GM19043 (cell line): ENCODE measurements around the gene SLC1A1.
"Not testable (repeated sequence)": the region's sequence is repeated elsewhere in the genome, so short reads cannot be mapped to it uniquely, and the experiment has no call there.

Source experiments
- ATAC-seq: cut with Tn5 transposase; IDR thresholded peaks from one replicate; pipeline ENCODE4 v1.9.1; 2021; ENCODE audit warnings: low read depth; ENCODE audit not compliant: unreplicated experiment

The SLC1A1 gene

DNA sequence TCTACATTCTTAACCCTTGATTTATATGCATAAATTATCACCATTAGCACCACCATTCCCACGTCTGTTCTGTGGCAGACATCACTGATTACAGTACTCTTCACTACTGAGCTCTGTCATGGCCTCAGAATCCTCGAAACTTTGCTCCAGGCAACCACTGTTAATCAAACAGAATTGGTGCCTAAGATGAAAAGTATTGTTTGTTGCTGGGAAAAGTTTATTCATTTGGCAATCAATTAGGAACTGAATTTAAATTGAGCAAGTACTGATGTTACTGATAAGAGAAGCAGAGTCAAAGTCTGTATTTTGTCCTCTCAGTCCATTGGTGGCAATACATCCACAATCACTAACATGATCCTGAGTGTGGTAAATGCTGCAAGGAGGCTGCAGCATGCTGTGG is 12.8 kb downstream of the SLC1A1 start:
- ATAC-seq, result no peak

DNA sequence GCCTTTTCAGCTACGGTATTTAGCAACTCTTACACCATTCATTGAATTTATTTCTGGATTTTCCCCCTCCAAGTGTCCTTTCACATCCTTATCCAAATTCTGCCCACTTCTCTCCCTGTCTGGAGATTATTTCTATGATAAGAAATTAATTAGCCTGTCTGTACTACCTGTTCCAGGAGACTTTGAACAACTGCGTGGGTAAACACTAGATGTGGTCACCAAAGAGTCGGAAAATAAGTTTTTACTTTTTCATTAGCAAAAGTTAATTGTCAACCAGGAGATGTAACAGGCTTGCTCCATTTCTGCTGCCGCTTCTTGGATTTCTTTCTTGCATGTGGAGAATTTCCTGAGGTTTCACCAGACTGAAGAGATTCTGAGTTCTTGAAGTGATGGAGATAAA is 14.0 kb downstream of the SLC1A1 start:
- ATAC-seq, result no peak

DNA sequence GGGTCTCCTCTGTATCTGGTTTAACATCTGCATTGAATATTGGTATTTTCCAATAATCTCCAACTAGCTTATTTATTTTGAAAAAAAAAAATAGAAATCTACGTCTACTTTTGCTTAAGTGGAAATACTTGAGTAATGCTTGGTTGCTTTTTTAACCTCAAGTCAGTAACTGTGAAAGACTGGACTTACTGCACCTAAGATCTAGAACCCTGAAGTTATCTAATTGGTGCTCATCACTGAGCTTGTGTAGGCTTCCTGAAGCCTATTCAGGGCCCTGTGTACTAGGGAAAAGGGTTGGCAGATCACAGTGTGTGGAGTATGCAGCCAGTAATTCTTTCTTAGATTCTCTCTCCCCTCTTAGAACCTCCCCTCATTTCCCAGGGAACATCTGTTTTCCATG is 16.2 kb downstream of the SLC1A1 start:
- no peak for ATAC-seq

GRCh38 chr9:4507306-4508130 is 17.2 kb downstream of the SLC1A1 start:
- peak; percentile 40 for ATAC-seq

GRCh38 chr9:4508246-4508906 is 18.1 kb downstream of the SLC1A1 start:
- ATAC-seq, result no peak

DNA sequence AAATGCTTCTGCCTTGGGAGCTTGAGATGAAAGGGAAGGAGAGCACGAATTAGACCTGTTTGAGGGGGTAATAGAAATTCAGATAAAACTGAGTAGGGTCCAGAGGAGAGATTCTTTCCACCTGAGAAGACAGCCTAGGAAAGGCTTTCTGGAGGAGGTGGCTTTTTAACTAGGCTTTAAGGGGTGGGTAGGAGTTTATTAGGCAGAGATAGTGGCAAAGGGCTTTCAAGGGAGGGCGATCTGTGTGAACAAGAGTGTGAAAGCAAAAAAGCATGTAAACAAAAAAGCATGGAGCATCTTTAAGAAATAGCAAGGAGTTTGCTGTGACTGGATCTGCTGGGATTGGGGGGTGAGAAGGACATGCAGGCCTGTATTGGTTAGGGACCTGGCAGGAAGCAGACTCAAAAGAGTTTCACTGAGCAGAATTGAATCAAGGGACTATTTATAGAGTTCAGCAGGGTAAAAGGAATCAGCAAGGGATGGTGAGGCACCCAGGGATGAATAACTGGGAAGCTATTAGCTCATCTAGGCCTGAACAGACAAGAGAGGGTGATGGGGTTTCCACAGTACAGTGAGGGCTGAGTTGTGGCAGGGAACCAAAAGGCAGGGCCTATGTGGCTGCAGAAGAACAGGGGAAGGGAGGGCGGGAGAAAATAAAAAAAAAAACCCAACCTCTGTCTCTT is 18.8 kb downstream of the SLC1A1 start:
- ATAC-seq, result no peak

- ATAC-seq, result no peak
Observed at GRCh38 chr9:4509590-4509984, 19.3 kb downstream of the SLC1A1 start.

GRCh38 chr9:4510546-4511322 is 20.5 kb downstream of the SLC1A1 start:
- no peak for ATAC-seq

GRCh38 chr9:4514252-4515128 is 24.2 kb downstream of the SLC1A1 start:
- ATAC-seq, result no peak

GRCh38 chr9:4515958-4516375 is 25.7 kb downstream of the SLC1A1 start:
- peak; percentile 56 for ATAC-seq

DNA sequence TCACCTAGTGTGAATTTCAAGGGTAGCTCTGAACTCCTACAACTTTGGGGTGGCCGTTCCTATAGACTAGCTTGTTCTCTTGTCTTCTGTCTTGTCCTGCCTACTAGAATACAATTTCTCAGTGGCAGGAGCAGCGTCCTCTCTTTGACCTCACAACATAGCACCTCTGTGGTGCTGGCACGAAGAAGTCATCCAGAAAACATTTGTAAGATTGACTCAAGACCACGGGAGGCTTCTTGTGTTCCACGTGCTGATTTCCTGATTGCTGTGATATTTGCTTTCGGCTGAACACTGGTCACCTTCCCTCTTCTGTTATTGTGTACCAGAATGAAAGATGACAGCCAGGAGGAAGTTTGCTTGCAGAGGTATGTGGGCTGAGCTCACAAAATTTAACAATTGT is 27.0 kb downstream of the SLC1A1 start:
- no peak for ATAC-seq

DNA sequence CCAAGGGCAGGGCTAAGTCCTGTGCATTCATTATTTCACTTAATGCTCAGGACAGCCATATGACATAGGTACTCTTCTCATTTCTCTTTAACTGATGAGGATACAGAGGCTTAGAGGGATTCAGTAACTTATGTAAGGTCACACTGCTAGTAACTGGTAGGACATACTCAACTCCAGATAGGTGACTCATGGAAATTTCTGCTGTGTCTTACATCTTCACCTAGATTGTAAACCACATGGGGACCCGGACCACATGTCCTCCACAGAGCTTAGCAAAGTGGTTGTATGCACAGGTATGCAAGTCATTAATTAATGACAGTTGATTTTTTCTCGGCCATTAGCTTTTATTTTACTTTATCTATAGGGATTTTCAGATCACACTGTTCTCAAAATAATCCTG is 29.3 kb downstream of the SLC1A1 start:
- ATAC-seq, result no peak

DNA sequence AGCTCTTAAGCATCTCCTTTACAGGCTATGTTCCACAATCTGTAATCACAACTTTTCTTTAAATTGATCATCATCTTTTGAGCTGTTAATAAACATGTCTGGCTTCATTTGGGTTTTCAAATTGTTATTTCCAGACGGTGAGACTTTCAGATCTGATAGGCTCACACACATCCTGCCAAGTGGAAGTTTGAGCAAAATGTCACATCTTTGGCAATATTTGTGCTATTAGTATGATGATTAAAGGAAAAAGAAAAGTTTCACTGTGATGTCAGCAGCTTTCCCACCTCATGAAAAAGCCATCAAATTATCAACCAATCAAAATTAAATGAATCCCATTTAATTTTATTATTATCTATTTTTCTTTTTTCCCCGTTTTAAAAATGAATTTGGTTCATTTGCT is 29.8 kb downstream of the SLC1A1 start:
- ATAC-seq, result no peak

DNA sequence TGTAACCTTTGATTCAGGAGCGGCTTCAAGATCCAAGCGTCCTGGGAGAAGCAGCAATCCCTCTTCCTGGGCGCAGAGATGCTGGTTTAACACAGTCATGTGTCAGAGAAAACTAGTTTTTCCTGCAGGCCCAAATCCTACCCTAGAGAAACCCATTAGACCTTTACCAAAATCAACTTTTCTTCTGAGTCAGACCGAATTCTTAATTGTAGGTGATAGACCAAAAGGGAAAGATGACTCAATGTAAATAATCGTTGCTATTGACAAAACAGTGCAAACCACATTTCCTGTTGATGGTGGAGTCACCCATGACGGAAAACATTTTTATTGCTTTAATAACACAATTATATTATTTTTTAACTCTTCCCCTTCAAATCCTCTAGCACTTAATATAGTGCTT is 40.1 kb downstream of the SLC1A1 start:
- no peak for ATAC-seq

DNA sequence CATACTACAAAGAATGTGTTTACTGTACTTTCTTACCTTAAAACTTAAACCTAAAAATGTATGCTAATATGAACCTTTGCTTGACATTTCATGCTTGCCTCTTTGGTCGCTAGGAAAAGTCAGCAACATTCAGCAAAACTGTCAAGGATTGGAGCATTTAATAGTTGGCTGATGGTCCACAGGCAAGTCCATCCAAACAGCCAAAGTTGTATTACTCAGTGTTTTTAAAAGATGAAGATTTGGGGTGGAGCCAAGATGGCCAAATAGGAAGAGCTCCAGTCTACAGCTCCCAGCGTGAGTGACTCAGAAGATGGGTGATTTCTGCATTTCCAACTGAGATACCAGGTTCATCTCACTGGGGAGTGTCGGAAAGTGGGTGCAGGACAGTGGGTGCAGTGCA is 40.6 kb downstream of the SLC1A1 start:
- ATAC-seq, result not testable (repeated sequence)

GRCh38 chr9:4531355-4531754 is 41.1 kb downstream of the SLC1A1 start:
- not testable (repeated sequence) for ATAC-seq

- not testable (repeated sequence) for ATAC-seq
Observed at GRCh38 chr9:4533881-4534280, 43.6 kb downstream of the SLC1A1 start.

DNA sequence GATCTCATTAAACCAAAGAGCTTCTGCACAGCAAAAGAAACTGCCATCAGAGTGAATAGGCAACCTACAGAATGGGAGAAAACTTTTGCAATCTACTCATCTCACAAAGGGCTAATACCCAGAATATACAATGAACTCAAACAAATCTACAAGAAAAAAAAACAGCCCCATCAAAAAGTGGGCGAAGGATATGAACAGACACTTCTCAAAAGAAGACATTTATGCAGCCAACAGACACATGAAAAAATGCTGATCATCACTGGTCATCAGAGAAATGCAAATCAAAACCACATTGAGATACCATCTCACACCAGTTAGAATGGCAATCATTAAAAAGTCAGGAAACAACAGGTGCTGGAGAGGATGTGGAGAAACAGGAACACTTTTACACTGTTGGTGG is 45.9 kb downstream of the SLC1A1 start:
- ATAC-seq, result not testable (repeated sequence)

GRCh38 chr9:4537581-4537980 is 47.3 kb downstream of the SLC1A1 start:
- no peak for ATAC-seq

DNA sequence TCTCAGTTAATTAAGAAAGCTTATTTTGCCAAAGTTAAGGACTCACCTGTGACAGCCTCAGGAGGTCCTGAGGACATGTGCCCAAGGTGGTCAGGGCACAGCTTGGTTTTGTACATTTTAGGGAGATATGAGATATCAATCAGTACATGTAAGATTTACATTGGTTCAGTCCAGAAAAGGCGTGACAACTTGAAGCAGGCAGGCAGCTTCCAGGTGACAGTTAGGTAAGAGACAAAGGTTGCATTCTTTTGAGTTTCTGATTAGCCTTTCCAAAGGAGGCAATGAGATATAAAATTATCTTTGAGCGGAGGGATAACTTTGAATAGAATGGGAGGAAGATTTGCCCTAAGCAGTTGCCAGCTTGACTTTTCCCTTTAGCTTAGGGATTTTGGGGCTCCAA is 47.8 kb downstream of the SLC1A1 start:
- ATAC-seq, result no peak
